GM18873 (cell line): ENCODE results near the gene FBXL15.
"Not testable (repeated sequence)": the region's sequence is repeated elsewhere in the genome, so short reads cannot be mapped to it uniquely, and the experiment has no call there.

Source experiments
- ATAC-seq: cut with Tn5 transposase; IDR thresholded peaks from one replicate; pipeline ENCODE4 v1.9.1; 2021; ENCODE audit warnings: mild to moderate bottlenecking, moderate library complexity, moderate number of reproducible peaks; ENCODE audit not compliant: unreplicated experiment, low FRiP score

FBXL15 gene

DNA sequence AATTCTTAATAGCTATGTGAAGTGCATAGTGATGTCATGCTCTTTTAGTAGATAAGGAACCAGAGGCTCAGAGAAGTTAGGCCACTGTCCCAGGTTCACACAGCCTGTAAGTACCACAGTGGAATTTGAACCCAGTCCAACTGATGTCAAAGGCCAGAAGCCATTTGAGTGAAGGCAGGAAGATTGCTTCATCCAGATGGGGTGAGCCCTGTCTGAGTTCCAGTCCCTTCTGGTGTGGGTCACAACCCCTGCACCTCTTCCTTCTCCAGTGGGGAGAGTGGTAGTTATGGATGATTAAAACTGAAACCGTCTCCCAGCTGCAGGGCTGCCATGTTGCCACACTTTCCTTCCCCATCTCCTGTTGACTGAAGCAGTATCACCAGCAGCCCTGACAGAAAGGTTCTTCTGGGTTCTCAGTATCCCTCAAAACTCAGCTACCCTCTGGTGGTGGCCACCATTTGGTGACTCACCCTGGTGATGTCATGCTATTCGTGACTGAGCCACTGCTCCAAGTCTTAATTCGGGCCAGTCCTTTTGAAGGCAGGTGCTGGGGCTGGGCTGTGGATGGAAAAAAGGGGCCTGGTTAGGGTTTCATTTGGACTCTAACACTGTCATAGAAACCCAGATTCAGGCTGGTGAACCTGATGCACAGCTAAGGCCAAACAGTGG lies 32.2 kb downstream of the FBXL15 start:
- no peak for ATAC-seq

DNA sequence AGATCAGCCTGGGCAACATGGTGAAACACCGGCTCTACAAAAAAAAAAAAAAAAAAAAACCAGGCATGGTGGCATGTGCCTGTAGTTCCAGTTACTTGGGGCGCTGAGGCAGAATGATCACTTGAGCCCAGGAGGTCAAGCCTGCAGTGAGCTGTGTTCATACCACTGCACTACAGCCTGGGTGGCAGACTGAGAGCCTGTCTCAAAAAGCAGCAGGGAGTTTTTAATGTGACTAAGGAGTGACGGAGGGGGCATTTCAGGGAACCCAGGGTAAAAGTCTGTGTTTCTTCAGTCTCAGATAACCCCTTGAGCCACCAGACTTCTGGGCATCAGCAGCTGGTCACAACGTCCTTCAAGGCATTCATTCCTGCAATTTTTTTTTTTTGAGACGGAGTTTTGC lies 32.9 kb downstream of the FBXL15 start:
- no peak for ATAC-seq

DNA sequence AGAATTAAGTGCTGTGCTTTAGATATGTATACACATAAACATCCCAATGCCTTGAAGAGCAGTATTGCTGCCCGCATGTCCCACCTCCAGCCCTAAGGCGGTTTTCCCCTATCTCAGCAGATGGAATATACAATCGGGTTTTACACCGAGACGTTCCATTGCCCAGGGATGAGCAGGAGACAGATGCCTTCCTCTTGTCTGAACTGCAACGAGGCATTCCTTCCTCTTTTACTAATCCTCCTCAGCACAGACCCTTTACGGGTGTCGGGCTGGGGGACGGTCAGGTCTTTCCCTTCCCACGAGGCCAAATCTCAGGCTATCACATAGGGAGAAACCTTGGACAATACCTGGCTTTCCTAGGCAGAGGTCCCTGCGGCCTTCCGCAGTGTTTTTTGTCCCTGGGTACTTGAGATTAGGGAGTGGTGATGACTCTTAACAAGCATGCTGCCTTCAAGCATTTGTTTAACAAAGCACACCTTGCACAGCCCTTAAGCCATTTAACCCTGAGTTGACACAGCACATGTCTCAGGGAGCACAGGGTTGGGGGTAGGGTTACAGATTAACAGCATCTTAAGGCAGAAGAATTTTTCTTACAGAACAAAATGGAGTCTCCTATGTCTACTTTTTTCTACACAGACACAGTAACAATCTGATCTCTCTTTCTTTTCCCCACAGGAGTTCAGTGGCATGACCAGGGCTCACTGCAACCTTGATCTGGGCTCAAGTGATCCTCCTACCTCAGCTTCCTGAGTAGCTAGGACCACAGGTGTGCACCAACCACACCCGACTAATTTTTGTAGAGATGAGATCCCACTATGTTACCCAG lies 34.2 kb downstream of the FBXL15 start:
- ATAC-seq, result not testable (repeated sequence)

DNA sequence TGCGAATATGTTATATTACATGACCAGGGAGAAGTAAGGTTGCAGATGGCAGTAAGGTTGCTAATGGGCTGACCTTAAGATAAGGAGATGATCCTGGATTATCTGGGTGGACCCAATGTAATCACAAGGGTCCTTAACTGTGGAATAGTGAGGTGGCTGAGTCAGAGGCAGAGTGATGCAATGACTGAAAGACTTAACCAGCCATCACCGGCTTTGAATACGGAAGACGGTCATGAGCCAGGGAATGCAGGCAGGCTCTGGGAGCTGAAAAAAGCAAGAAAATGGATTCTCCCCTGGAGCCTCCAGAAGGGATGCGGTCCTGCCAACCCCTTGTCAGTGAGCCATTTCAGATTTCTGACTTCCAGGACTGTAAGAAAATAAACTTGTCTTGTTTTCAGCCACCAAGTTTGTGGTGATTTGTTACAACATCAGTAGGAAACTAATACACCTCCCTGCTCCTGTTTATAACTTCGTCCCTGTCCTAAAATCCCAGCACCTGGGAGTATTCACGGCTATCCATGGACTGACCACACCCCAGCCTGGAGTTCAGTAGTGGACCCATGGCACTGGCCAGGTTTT lies 35.3 kb downstream of the FBXL15 start:
- ATAC-seq, result no peak

DNA sequence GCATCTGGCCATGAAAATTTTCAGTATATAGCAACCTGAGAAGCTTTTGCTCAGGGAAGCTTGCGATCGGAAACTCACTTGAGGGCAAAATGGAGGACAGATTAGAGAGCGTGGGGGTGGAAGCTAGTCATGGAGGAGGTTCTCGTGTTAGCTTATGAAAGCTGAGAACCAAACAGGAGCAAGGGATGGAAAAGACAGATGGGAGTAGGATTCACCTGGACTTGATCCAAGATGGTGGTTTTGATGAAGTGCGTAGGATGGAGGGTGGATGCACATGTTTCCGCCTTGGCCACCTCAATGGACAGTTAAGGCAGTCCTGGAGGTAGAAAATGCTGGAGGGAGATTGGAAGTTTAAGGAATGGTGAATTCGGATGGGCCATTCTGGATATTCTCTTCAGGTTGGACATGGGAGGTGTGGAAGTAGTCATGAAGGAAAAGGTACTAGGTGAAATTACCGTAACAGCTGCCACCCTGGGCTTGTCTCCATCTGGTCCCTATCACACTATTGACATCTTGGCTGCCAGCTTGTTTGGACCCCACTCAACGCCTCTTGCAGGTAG lies 37.0 kb downstream of the FBXL15 start:
- no peak for ATAC-seq

DNA sequence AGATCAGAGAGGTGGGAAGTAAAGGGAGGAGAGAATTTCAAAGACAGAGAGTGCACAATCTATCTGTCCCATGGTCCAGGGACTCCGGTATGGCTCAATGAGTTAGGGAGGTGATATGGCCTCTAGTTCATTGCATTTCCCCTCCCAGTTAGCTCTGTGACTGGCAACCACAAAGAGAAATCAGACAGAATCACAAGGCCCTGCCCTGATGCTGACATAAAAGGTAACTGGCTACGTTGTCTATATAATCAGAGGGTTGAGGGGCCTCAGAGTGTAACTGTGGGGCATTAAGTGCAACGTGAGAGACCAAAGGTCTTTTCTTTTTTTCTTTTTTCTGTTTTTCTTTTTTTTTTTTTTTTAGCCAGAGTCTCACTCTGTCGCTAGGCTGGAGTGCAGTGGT lies 38.0 kb downstream of the FBXL15 start:
- ATAC-seq, result no peak

DNA sequence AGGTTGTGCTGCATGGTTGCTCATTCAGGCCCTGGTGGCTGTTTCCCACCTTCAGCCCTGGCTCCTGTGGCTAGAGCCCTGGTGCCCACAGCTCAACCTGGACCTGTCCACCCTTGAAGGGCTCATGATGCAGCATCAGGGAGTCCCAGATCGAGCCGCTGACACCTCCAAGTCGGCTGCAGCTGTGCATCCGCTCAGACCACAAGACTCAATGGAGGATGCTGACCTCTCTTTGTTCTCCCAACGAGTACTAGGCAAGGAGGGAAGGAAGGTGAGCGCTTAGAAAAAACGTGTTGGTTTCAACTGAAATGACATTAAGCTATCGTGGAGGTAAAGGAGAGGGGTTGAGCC lies 40.2 kb downstream of the FBXL15 start:
- no peak for ATAC-seq

DNA sequence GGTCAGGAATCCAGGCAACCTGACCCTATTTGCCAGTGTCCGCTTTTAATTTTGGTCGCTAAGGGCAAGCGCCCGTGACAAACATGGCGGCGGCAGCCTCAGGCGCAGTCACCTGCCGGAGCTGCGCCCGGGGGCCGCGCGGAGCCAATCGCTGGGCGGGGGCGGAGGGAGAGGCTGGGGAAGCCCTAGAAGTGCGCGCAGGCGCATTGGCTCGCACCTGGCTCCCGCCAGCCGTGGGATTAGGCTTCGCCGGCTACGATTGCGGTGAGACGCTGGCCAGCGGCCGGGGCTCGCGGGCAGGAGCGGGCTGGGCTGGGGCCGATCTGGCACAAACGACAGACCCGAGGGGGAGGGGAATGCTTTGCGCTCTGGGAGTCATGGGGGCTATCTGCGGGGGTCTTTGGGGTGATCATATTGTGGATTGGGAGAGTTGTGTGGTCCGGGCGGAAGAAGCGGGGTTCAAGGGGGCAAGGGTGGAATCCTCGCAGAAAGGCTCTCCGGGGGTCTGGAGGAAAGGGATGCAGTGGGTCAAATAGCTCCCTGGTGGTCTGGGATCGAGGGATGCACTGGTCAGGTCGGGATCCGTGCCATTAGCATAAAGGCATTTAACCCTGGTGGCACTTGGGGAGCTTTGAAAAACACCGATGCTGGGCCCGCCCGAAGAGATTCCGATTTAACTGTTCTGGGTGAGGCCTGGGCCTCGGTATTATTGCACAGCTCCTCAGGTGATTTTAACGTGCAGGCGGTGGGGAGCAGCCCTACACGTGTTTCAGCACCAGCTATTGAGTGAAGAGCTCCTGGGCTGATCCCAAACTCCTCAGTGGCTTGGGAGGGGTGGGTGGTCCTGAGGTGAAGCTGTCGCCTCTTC lies 40.8 kb downstream of the FBXL15 start:
- ATAC-seq, result no peak

DNA sequence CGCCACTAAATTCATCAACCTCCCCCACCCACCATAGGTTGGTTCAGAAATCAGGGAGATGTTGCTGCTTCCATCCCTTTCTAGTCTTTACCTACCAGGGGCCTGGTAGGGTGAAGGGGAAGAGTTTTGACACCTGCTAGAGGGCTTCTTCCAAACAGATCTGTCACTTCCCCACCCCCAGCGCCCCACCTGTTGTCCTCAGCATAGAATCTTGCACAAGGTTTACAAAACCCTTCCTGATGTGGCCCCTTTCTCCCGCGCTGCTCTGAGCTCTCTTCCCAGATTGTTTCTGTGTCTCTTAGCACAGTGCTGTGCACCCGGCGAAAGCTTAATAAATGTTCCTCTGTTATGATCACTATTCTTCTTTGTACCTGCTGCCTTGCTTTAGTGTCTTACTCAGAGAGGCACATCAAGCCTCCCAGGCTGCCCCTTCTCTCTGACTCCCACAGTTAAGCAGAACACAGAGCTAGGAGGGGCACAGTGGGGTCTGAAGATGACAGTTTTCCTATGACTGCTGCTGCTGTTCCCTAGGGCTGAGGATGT lies 41.9 kb downstream of the FBXL15 start:
- ATAC-seq, result no peak

DNA sequence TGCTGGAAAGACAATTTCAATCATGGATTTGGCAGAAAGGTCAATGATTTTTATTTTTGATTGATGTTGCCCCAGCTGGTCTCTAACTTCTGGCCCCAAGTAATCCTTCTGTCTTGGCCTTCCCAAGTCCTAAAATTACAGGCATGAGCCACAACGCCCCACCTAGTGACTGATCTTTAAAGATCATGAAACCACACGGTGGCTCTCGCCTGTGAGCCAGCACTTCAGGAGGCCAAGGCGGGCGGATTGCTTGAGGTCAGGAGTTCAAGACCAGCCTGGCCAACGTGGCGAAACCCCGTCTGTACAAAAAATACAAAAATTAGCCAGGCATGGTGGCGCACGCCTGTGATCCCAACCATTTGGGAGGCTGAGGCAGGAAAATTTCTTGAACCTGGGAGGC lies 43.3 kb downstream of the FBXL15 start:
- ATAC-seq, result no peak

DNA sequence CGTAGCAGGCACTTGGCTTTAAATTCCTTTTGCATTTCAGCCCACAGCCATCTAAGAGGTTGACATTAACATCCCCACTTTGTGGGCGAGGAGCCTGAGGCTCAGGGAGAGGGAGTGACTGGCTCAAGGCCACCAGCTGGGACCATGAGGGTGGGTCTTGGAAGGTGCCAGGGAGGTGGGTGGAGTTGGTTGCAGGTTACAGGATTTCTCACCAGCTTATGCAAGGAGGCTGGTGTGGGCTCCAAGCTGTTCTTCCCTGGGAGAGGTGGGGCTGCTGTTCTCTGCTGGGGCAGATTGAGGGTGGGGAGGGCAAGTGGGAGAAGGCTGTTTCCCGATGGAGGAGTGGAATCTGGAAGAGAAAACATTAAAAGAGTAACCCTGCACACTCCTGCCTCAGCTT lies 44.8 kb downstream of the FBXL15 start:
- no peak for ATAC-seq

DNA sequence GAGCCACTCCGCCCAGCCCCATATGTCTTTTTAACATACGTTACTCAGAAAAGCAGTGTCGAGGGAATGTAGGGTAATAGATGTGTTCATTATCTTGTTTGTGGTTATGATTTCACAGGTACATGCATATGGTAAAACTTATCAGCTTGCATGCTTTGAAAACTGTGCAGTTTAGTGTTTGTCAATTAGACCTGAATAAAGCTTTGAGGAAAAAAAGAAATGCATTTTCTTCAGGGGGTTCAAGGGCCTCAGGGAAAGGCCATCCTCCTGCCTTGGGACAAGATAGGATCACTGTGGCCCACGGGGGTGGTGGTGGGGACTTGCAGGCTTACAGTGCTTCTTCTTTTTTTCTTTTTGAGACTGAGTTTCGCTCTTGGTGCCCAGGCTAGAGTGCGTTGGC lies 46.7 kb downstream of the FBXL15 start:
- no peak for ATAC-seq

DNA sequence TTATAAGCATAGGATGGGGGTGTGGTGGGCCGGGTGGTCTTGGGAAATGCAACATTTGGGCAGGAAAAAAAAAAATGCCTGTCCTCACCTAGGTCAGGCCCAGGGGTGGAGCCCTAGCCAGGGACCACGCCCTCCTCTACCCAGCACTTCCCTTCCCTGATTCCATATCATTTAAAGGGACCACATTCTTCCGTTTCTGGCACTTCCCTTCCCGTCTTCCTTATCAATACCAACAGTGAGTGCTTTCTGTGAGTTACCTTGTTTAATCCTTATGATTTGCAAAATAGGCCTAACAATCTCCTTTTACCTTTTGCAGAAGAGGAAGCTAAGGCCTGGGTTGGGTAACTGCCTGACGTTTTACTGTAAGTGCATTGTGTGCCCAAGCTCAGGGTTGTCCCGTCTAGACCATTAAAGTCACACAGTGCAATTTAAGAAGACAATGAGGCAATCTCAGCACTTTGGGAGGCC lies 47.4 kb downstream of the FBXL15 start:
- no peak for ATAC-seq

DNA sequence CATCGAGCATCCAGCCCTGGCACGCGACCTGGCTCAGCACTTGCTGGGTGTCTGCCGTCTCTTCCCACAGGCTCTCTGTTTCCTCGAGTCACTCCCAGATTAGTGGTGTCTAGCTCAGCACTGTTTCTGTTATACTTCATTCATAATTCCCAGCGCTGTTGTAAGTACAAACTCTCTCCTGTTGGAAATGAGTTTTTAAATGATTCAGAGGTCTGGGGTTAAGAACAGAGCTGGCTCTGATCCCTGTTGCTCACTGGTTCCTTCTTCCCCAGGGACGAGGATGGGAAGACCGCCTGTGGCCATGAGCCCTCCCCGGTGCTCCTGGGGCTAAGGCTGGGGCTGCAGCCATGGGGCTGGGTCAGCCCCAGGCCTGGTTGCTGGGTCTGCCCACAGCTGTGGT lies 48.0 kb downstream of the FBXL15 start:
- ATAC-seq, result no peak

DNA sequence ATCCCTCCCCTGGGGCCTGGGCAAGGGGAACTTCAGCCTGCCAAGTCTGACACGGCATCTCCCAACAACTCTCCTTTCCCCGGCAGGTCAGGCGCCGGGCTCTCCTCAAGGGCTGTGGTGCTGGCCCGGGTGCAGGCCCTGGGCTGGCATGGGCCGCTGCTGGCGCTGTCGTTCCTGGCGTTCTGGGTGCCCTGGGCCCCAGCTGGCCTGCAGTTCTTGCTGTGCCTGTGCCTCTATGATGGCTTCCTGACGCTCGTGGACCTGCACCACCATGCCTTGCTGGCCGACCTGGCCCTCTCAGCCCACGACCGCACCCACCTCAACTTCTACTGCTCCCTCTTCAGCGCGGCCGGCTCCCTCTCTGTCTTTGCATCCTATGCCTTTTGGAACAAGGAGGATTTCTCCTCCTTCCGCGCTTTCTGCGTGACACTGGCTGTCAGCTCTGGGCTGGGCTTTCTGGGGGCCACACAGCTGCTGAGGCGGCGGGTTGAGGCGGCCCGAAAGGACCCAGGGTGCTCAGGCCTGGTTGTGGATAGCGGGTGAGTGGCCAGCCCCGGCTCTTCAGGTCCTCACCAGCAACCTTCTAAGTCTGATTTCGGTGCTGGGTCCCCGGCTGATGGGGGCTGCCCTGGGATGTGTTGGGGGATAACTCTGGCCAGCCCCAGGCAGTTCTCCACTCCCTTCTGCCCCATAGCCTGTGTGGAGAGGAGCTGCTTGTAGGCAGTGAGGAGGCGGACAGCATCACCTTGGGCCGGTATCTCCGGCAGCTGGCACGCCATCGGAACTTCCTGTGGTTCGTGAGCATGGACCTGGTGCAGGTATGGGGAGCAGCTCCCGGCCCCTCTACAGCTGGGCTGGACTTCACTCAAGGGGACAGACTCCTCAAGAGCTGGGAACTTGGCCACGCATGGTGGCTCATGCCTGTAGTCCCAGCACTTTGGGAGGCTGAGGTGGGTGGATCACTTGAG lies 50.2 kb downstream of the FBXL15 start:
- no peak for ATAC-seq
